Measurements from ENCODE around the gene HOXB5. TPM values are rescaled to one million over a fixed set of nuclear protein-coding genes. Genes with fewer than 3 reads are reported as not detected.

The HOXB5 gene
- total RNA-seq, 1 donor from 2014 or later: 2.1 TPM

- TF ChIP-seq CTCF (IDR thresholded peaks at IDR 0.05; ENCODE audit: unreplicated experiment): no peak
- no peak for DNase-seq (ENCODE audit: low spot score, unreplicated experiment)
- Mint-ChIP-seq H3K36me3 (ENCODE audit: insufficient read depth) (peaks cover 10% of the 10 kb centered on the region), H3K4me1 (ENCODE audit: low read depth) (peaks cover 45% of the 10 kb centered on the region), H3K27me3 (peaks cover 83% of the 10 kb centered on the region), H3K9me3 (ENCODE audit: low read depth) (no peaks in the 10 kb centered on the region), H3K4me3 (ENCODE audit: low read depth) (peak overlapping the region; percentile 82), H3K27ac (peak overlapping the region; percentile 19)
Observed at GRCh38 chr17:48553826-48554225, 39.8 kb downstream of the HOXB5 start.

GRCh38 chr17:48553190-48553547 is 40.4 kb downstream of the HOXB5 start:
- H3K36me3 Mint-ChIP-seq (ENCODE audit: insufficient read depth): peaks cover 10% of the 10 kb centered on the region
- H3K27ac Mint-ChIP-seq: no peak overlapping the region
- H3K27me3 Mint-ChIP-seq: peaks cover 82% of the 10 kb centered on the region
- peaks cover 41% of the 10 kb centered on the region for H3K4me1 Mint-ChIP-seq (ENCODE audit: low read depth)
- H3K4me3 Mint-ChIP-seq (ENCODE audit: low read depth): peak overlapping the region; percentile 31
- TF ChIP-seq CTCF (IDR thresholded peaks at IDR 0.05; ENCODE audit: unreplicated experiment): no peak
- DNase-seq (ENCODE audit: low spot score, unreplicated experiment): no peak
- no peaks in the 10 kb centered on the region for H3K9me3 Mint-ChIP-seq (ENCODE audit: low read depth)

- H3K4me1 Mint-ChIP-seq (ENCODE audit: low read depth): peaks cover 40% of the 10 kb centered on the region
- H3K4me3 Mint-ChIP-seq (ENCODE audit: low read depth): peak overlapping the region; percentile 31
- H3K27ac Mint-ChIP-seq: peak overlapping the region; percentile 50
- H3K36me3 Mint-ChIP-seq (ENCODE audit: insufficient read depth): peaks cover 10% of the 10 kb centered on the region
- no peaks in the 10 kb centered on the region for H3K9me3 Mint-ChIP-seq (ENCODE audit: low read depth)
- no peak for TF ChIP-seq CTCF (IDR thresholded peaks at IDR 0.05; ENCODE audit: unreplicated experiment)
- no peak for DNase-seq (ENCODE audit: low spot score, unreplicated experiment)
- peaks cover 82% of the 10 kb centered on the region for H3K27me3 Mint-ChIP-seq
Observed at GRCh38 chr17:48552466-48553189, 41.0 kb downstream of the HOXB5 start.

GRCh38 chr17:48551596-48552465 is 41.7 kb downstream of the HOXB5 start:
- Mint-ChIP-seq H3K4me1 (ENCODE audit: low read depth) (peaks cover 42% of the 10 kb centered on the region), H3K27me3 (peaks cover 83% of the 10 kb centered on the region), H3K36me3 (ENCODE audit: insufficient read depth) (peaks cover 10% of the 10 kb centered on the region), H3K4me3 (ENCODE audit: low read depth) (no peak overlapping the region), H3K9me3 (ENCODE audit: low read depth) (no peaks in the 10 kb centered on the region), H3K27ac (peak overlapping the region; percentile 27)
- no peak for DNase-seq (ENCODE audit: low spot score, unreplicated experiment)
- no peak for TF ChIP-seq CTCF (IDR thresholded peaks at IDR 0.05; ENCODE audit: unreplicated experiment)

GRCh38 chr17:48551214-48551555 is 42.4 kb downstream of the HOXB5 start:
- H3K27ac Mint-ChIP-seq: no peak overlapping the region

More at GRCh38 chr17:48551214-48551555, 42.4 kb downstream of the HOXB5 start:
- Mint-ChIP-seq H3K27me3 (peaks cover 83% of the 10 kb centered on the region), H3K9me3 (ENCODE audit: low read depth) (no peaks in the 10 kb centered on the region), H3K4me1 (ENCODE audit: low read depth) (peaks cover 41% of the 10 kb centered on the region), H3K36me3 (ENCODE audit: insufficient read depth) (peaks cover 10% of the 10 kb centered on the region), H3K4me3 (ENCODE audit: low read depth) (peak overlapping the region; percentile 31)
- no peak for DNase-seq (ENCODE audit: low spot score, unreplicated experiment)
- no peak for TF ChIP-seq CTCF (IDR thresholded peaks at IDR 0.05; ENCODE audit: unreplicated experiment)

Measured in progenitor cell of endocrine pancreas (in vitro differentiated cells).